ENCODE results near the gene MINK1. TPM values are rescaled to one million over a fixed set of nuclear protein-coding genes. Genes with fewer than 3 reads are reported as not detected.
A peak's percentile ranks its signal among the peaks of the same experiment; 100 is the strongest.

The MINK1 gene
- total RNA-seq, 1 donor from 2014 or later, result 120 TPM

DNA sequence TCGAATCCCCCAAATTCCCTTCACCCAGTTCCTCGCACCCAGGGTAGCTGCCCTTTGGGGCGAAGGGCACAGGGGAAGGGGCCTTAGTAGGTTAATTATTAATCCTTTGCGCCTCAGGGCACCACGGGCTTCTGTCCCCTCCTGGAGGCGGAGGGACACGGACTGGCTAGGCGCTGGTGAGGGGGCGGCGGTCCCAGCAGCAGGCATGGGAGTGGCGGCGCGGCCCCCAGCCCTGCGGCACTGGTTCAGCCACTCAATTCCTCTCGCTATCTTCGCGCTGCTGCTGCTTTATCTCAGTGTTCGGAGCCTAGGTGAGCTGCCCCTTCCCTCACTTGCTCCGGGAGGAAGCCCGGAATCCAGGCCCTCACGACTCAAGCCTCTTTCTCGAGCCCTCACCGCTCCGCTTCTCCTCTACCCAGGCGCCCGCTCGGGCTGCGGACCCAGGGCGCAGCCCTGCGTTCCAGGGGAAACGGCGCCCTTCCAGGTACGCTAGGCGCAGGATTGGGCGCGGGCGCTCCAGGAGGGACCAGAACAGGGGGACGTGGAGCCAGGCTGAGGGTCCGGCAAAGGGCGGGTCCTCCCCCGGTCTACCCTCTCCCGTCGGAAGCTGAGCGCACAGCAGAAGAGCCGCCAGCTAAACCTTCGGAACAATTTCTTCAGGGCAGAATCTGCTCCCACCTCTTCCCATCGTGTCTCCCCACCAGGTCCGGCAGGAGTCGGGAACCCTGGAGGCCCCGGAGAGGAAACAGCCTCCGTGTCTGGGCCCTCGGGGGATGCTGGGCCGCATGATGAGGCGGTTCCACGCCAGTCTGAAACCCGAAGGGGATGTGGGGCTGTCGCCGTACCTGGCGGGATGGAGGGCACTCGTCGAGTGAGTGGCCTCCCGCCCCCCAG, 44.1 kb upstream of the MINK1 start, which contains the start of gene GLTPD2:
GLTPD2 (plus strand) TSS at position 158 of the 894 bp plus-strand sequence; CDS start at position 206, 48 bp downstream.
- peaks cover 48% of the 10 kb centered on the region for H3K4me1 ChIP-seq
- no peaks in the 10 kb centered on the region for H3K36me3 ChIP-seq
- intact Hi-C loops (cut with DNase I), result loop anchor here (5.0 to 10.0 kb wide), 3 partner anchors 54 to 103 kb away; partner anchors contain the start of genes ARRB2, CXCL16, MED11 and ZMYND15
- H3K27ac ChIP-seq, result peak within 1 kb of the TSS; percentile 88
- DNase-seq (ENCODE audit: extremely low spot score in 2 of 2), result no peak
- TF ChIP-seq POLR2AphosphoS5 (IDR thresholded peaks at IDR 0.05; ENCODE audit: insufficient read depth in 1 of 2, low read depth in 1 of 2), result peak in 1 of 2 donors; percentile 10
- TF ChIP-seq, protein P1, sequence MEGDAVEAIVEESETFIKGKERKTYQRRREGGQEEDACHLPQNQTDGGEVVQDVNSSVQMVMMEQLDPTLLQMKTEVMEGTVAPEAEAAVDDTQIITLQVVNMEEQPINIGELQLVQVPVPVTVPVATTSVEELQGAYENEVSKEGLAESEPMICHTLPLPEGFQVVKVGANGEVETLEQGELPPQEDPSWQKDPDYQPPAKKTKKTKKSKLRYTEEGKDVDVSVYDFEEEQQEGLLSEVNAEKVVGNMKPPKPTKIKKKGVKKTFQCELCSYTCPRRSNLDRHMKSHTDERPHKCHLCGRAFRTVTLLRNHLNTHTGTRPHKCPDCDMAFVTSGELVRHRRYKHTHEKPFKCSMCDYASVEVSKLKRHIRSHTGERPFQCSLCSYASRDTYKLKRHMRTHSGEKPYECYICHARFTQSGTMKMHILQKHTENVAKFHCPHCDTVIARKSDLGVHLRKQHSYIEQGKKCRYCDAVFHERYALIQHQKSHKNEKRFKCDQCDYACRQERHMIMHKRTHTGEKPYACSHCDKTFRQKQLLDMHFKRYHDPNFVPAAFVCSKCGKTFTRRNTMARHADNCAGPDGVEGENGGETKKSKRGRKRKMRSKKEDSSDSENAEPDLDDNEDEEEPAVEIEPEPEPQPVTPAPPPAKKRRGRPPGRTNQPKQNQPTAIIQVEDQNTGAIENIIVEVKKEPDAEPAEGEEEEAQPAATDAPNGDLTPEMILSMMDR (IDR thresholded peaks at IDR 0.05), result no peak
- H3K9me3 ChIP-seq, result no peaks in the 10 kb centered on the region
- H3K27me3 ChIP-seq, result no peaks in the 10 kb centered on the region
- peak within 1 kb of the TSS; percentile 60 to 80 for H3K4me3 ChIP-seq

DNA sequence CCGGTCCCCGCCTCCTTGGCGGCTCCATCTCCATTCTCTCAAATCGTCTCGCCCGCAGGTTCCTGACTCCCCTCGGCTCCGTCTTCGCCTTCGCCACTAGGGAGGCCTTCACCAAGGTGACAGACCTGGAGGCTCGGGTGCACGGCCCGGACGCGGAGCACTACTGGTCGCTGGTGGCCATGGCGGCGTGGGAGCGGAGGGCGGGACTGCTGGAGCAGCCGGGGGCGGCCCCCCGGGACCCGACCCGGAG, 43.5 kb upstream of the MINK1 start:
- no peak for DNase-seq (ENCODE audit: extremely low spot score in 2 of 2)
- H3K36me3 ChIP-seq, result no peaks in the 10 kb centered on the region
- intact Hi-C loops (cut with DNase I), result loop anchor here (5.0 to 10.0 kb wide), 3 partner anchors 55 to 103 kb away; partner anchors contain the start of genes ARRB2, CXCL16, MED11 and ZMYND15
- peak overlapping the region; percentile 60 to 80 for H3K4me3 ChIP-seq
- no peaks in the 10 kb centered on the region for H3K27me3 ChIP-seq
- H3K4me1 ChIP-seq, result peaks cover 48% of the 10 kb centered on the region
- TF ChIP-seq POLR2AphosphoS5 (IDR thresholded peaks at IDR 0.05; ENCODE audit: insufficient read depth in 1 of 2, low read depth in 1 of 2), result no peak
- TF ChIP-seq, protein P1 (IDR thresholded peaks at IDR 0.05), result no peak
- H3K9me3 ChIP-seq, result no peaks in the 10 kb centered on the region
- H3K27ac ChIP-seq, result peak overlapping the region; percentile 88

DNA sequence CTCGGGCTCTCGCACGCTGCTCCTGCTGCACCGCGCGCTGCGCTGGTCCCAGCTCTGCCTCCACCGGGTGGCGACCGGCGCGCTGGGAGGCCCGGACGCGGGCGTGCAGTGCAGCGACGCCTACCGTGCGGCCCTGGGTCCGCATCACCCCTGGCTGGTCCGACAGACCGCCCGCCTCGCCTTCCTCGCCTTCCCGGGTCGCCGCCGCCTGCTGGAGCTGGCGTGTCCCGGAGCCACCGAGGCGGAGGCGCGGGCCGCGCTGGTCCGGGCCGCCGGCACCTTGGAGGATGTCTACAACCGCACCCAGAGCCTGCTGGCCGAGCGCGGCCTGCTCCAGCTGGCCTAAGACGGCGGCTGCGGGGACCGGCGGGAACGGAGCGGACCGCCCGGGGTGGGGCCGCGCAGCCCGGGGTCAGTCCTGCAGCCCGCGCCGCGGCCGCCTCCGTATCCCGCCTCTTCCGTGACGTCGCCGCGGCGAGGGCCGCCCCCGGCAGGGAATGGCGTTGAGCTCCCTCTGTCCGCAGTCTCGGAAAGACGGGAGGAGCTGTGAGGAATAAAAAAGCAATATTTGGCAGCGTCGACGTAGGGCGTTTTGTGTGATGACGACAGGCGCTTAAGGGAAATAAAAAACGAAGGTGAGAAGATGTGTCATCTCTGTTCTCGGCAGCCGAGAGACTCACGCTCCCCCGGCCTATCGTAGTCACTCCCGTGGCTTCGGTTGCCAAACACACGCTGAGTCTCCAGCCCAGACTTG, 43.0 kb upstream of the MINK1 start:
- H3K4me1 ChIP-seq, result peaks cover 43% of the 10 kb centered on the region
- DNase-seq (ENCODE audit: extremely low spot score in 2 of 2), result no peak
- peak overlapping the region; percentile 60 to 80 for H3K4me3 ChIP-seq
- H3K27ac ChIP-seq, result peak overlapping the region; percentile 88
- no peaks in the 10 kb centered on the region for H3K27me3 ChIP-seq
- TF ChIP-seq POLR2A (IDR thresholded peaks at IDR 0.05), result peak in 1 of 2 donors; percentile 80
- peak; percentile 32 to 71 for TF ChIP-seq POLR2AphosphoS5 (IDR thresholded peaks at IDR 0.05; ENCODE audit: insufficient read depth in 1 of 2, low read depth in 1 of 2)
- TF ChIP-seq, protein P1 (IDR thresholded peaks at IDR 0.05), result peak; percentile 18 to 71 (median 26)
- no peaks in the 10 kb centered on the region for H3K9me3 ChIP-seq
- no peaks in the 10 kb centered on the region for H3K36me3 ChIP-seq
- intact Hi-C loops (cut with DNase I), result loop anchor here (5.0 to 10.0 kb wide), 3 partner anchors 55 to 102 kb away; partner anchors contain the start of genes ARRB2, CXCL16, MED11 and ZMYND15

DNA sequence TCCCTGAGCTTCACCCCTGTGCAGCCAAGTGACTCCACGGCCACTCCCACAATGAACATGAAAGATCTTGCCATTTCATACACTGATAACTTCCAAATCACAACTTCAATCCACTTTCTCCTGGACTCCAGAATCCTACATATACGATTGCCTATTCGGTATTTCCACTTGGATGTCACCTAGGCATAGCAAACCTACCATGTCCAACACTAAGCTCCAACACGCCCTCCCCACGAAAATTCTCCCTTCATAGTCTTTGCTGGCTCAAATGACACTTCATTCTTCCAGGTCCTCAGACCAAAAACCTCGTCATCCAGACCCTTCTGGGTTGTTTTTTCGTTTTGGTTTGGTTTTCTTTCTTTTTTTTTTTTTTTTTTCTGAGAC, 42.4 kb upstream of the MINK1 start:
- H3K4me3 ChIP-seq, result peak overlapping the region; percentile 60 to 80
- H3K4me1 ChIP-seq, result peaks cover 42% of the 10 kb centered on the region
- peak overlapping the region; percentile 88 for H3K27ac ChIP-seq
- TF ChIP-seq POLR2AphosphoS5 (IDR thresholded peaks at IDR 0.05; ENCODE audit: insufficient read depth in 1 of 2, low read depth in 1 of 2), result no peak
- no peaks in the 10 kb centered on the region for H3K27me3 ChIP-seq
- H3K36me3 ChIP-seq, result no peaks in the 10 kb centered on the region
- intact Hi-C loops (cut with DNase I), result no loop called here
- no peaks in the 10 kb centered on the region for H3K9me3 ChIP-seq
- no peak for DNase-seq (ENCODE audit: extremely low spot score in 2 of 2)

DNA sequence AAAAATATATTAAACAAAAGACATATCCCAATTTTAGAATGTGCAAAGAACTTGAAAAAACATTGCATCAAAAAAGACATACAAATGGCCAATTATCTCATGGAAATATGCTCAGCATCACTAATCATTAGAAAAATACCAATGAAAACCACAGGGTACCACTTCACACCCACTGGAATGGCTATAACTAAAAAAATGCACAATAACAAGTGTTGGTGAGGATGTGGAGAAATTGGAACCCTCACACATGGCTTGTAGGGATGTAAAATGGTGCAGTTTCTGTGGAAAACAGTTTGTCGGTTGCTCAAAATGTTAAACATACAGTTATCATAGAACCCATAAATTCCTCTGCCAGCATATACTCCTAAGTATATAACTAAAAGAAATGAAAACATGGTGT, 38.0 kb upstream of the MINK1 start:
- no peak for TF ChIP-seq POLR2AphosphoS5 (IDR thresholded peaks at IDR 0.05; ENCODE audit: insufficient read depth in 1 of 2, low read depth in 1 of 2)
- TF ChIP-seq POLR2A (IDR thresholded peaks at IDR 0.05), result no peak
- TF ChIP-seq, protein P1 (IDR thresholded peaks at IDR 0.05), result no peak
- no peaks in the 10 kb centered on the region for H3K9me3 ChIP-seq
- peaks cover 15% of the 10 kb centered on the region for H3K4me1 ChIP-seq
- DNase-seq (ENCODE audit: extremely low spot score in 2 of 2), result no peak
- no peak overlapping the region for H3K4me3 ChIP-seq
- H3K27ac ChIP-seq, result no peak overlapping the region
- intact Hi-C loops (cut with DNase I), result no loop called here
- peaks cover 0 to 24% of the 10 kb centered on the region in 2 donors for H3K36me3 ChIP-seq
- no peaks in the 10 kb centered on the region for H3K27me3 ChIP-seq
